GM19025 (cell line): ENCODE data around the gene KCNK6.
"Not testable (repeated sequence)": the region's sequence is repeated elsewhere in the genome, so short reads cannot be mapped to it uniquely, and the experiment has no call there.

Source experiments
- ATAC-seq: cut with Tn5 transposase; IDR thresholded peaks from one replicate; pipeline ENCODE4 v1.9.1; 2021; ENCODE audit warnings: mild to moderate bottlenecking, low read depth, moderate library complexity; ENCODE audit not compliant: unreplicated experiment

Gene KCNK6

DNA sequence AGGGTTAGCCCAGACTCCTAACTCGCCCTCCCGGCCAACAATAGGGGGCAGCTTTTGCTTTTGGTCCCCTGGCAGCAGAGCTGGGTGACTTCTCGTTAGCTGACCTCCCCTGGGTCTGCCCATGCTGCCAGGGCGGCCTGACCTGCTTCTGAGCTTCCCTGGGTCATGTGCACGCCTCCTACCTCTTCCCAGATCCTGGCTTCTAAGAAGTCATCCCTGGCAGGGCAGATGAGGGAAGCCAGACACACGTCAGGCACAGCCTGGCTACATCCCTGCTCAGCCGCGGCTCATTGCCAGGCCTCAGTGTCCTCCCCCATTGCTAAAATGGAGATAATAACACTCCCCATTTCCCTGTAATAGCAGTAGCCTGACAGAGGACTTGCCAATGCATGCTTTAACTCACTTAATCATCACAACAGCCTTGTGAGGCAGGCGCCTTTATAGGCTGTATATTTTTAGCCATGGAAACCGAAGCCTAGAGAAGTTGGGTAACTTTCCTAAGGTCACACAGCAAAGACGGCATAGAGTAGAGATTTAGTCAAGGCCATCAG lies 2.1 kb downstream of the KCNK6 start:
- no peak for ATAC-seq

DNA sequence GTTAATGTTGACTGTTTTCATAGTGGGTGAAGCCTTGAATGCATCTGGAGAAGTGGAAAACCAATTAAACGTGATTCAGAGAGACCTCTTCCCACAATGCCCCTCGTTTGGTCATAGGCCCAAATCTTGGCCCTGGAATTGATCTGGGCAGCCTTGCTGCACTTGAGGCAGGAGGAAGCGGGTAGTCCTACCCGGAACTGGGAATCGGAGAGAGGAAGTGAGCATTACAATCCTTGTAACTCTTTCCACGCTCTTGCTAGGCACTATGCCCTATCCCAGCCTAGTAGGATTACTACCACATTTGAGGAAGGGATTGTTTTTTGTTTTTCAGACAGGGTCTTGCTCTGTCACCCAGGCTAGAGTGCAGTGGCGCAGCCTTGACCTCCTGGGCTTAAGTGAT lies 3.6 kb downstream of the KCNK6 start:
- ATAC-seq: no peak

DNA sequence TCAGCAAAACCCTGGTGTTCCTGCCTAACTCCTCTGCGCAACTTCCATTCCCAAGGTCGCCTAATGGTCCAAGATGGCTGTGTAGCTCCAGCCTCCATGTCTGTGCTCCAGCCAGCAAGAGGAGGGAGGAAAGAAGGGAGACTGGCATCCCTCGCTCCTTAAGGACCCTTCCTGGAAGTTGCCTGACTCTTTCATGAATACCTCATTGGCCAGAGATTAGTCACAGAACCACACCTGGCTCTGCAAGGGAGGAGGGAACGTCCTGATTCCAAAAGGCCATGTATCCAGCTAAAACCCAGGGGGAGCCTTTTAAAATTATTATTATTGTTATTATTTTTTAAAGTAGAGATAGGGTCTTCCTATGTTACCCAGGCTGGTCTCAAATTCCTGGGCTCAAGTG lies 4.8 kb downstream of the KCNK6 start:
- ATAC-seq: no peak

DNA sequence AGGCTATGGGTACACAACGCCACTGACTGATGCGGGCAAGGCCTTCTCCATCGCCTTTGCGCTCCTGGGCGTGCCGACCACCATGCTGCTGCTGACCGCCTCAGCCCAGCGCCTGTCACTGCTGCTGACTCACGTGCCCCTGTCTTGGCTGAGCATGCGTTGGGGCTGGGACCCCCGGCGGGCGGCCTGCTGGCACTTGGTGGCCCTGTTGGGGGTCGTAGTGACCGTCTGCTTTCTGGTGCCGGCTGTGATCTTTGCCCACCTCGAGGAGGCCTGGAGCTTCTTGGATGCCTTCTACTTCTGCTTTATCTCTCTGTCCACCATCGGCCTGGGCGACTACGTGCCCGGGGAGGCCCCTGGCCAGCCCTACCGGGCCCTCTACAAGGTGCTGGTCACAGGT lies 6.9 kb downstream of the KCNK6 start:
- ATAC-seq: no peak

DNA sequence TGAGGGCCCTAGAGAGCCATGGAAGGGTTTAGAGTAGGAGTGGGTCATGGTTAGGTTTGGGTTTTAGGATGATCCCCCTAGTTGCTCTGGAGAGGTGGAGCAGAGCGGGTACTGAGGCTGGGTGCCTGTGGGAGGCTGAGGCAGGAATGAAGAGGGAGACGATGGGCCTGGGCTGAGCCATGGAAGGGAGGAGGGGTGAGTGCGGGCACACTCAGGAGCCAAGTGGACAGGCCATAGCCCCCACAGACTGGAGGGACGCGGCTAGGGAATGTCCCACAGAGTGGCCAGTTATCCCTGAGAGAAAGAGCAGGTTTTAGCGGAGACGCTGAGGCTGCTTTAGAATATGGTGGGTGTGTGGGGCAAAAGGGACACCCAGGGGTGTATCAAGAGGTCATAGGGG lies 10.0 kb downstream of the KCNK6 start:
- ATAC-seq: no peak

DNA sequence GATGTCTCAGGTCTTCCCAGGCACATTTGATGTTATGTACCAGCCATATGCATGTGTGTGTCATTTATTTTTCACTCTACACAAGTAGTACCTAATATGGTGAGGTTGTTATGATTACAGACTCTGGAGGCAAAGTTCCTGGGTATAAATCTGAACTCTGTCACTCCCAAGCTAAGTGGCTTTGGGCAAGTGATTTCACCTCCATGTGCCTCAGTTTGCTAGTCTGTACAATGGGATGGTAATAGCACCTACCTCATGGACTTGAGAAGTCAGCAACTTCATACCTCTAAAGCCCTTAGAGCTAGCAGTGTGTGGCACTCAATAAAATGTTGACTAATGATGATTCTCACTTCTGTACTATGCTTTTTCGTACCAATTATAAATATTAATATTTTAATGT lies 12.1 kb downstream of the KCNK6 start:
- no peak for ATAC-seq

DNA sequence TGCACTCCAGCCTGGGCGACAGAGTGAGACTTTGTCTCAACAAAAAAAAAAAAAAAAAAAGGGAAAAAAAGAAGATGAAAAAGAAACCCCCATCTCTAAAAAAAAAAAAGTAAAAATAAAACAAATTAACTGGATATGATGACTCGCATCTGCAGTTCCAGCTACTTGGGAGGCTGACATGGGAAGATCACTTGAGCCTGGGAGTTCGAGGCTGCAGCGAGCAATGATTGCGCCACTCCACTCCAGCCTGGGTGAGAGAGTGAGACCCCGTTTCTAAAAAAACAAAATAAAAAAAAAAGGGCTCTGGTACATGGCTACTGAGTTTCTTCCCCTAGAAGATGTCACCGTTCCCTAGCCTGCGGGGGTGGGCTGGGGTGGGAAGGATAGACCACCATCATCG lies 13.6 kb downstream of the KCNK6 start:
- no peak for ATAC-seq

DNA sequence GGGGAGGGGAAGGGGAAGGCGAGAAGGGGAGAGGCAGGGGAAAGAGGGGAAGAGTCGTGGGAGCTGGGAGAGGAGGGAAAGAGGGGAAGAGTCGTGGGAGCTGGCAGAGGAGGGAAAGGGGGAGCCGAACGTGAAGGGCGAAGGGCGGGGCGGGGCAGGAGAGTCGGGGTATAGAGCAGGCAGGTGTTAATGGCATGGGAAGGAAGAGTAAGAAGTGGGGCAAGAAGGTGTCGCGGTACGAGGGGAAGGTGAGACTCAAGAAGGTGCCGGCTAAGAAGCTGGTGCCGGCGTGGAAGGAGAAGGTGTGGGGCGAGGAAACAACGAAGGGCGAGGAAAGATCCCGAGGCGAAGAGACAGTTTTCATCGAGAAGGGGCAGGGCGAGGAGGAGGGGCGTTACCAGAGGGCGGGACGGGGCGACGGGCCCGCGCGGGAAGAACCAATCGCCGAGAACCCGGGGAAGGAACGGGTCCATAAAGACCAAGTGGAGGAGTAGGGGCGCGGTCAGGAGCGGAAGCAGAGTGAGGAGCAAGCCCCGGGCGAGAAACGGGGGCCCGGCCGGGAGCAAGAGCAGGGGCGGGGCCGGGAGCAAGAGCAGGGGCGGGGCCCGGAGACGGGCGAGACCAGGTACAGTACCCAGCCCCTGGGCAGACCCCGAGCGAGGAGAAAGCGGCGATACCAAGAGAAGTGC lies 16.4 kb downstream of the KCNK6 start:
- peak; percentile 56 for ATAC-seq

DNA sequence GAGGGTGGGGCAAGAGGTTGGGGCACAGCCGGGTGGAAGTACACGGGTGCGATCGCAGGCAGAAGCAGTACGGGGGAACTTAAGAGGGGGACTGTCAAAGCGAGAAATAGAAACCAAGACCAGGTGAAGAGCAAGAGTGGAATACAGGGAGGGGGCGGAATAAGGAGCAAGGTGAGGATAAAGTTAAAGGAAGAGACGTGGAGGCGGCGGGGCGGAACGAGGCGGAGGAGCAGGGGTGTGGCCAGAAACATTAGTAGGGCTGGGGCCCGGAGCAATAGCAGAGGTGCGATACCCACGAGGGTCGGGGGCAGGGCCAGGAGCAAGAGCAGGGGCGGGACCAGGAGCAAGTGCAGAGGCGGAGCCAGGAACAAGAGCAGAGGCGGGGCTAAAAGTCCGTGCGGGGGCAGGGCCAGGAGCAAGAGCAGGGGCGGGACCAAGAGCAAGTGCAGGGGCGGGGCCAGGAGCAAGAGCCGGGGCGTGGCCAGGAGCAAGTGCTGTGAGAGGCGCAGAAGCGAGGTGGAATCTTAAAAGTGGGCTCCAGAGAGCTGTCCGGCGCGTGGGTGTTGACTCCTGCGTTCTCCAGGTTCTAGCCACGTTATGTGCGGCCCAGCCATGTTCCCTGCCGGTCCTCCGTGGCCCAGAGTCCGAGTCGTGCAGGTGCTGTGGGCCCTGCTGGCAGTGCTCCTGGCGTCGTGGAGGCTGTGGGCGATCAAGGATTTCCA lies 17.2 kb downstream of the KCNK6 start:
- peak; percentile 42 for ATAC-seq

DNA sequence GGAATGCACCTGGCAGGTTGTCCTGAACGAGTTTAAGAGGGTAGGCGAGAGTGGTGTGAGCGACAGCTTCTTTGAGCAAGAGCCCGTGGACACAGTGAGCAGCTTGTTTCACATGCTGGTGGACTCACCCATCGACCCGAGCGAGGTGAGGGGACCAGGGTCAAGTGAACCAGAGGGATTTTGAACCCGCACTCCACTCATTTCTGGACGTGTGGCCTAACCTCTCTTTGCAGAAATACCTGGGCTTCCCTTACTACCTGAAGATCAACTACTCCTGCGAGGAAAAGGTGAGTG lies 17.7 kb downstream of the KCNK6 start:
- no peak for ATAC-seq

DNA sequence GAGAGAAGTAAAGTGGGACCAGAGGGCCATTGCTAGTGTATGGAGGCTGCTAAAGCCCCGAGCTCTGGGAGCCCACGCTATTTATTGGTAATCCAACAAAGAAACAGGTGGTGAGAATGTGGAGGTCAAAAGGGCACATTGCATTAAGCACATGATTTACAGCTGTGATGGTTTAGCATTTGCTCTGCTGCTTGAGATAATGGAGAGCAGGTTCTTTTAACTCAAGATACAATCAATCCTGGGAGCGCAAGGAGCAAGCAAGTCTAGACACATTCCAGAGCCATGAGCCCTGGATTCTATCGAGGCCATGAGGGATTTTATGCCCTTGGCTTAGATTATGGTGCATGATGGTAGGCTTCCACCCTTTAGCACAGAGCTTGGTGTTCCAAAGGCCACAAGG lies 19.4 kb downstream of the KCNK6 start:
- not testable (repeated sequence) for ATAC-seq

DNA sequence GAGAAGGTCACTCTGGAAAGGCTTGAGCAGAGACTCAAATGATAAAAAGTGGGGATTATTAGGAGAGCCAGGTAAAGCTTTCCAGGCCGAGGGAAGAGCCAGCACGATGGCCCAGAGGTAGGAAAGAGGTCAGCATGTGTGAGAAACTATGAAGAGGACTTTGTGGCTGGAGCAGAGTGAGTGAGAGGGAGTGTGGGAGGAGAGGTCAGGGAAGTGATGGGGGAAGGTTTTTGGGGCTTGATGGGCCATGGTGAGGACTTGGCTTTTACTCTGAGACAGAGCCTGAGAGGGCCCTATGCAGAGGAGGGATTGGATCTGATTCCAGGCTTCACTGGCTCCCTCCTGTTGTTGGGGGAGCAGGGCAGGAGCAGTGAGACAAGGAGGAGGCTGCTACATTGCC lies 21.3 kb downstream of the KCNK6 start:
- ATAC-seq: no peak

DNA sequence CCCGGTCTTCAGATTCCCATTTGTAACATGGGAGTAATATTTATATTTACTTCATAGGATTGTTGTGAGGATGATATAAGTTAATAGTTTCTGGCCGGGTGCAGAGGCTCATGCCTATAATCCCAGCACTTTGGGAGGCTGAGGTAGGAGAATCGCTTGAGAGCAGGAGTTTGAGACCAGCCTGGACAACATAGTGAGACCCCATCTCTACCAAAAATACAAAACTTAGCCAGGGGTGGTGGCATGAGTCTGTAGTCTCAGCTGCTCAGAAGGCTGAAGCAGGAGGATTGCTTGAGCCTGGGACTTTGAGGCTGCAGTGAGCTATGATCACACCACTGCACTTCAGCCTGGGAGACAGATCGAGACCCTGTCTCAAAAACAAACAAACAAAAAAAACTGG lies 27.2 kb downstream of the KCNK6 start:
- no peak for ATAC-seq

DNA sequence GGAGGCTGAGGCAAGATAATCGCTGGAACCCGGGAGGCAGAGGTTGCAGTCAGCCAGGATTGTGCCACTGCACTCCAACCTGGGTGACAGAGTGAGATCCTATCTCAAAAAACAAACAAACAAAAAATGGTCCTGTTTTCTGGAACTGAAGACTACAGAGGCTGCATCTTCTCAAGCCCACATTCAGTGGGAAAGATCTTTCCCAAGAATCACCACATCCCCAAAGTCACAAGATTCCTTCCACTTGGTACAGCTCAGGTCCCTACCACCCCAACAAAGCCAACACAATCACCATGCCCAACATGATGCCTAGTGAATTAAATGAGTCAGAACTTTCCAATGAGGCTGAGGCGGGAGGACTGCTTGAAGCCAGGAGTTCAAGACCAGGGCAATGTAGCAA lies 31.2 kb downstream of the KCNK6 start:
- ATAC-seq: no peak

DNA sequence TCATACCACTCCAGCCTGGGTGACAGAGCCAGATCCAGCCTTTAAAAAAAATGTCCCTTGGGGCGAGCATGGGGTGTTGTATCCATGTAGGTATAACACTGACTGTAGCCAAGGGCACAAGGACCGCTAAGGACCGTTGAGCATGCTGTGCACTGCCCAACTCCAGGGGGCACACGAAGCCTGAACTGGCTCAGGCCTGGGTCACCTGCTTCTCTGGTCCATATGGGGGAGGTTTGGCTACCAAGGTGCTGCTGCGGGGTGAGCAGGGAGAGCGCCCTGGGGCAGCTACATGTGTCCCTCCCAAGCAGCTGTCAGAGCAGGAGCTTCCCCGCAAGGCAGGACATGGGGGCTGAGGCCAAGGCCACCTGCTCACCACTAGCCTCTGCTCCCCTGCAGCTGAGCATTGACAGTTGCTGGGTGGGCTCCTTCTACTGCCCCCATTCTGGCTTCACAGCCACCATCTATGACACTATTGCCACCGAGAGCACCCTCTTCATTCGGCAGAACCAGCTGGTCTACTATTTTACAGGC lies 32.3 kb downstream of the KCNK6 start:
- ATAC-seq: no peak

DNA sequence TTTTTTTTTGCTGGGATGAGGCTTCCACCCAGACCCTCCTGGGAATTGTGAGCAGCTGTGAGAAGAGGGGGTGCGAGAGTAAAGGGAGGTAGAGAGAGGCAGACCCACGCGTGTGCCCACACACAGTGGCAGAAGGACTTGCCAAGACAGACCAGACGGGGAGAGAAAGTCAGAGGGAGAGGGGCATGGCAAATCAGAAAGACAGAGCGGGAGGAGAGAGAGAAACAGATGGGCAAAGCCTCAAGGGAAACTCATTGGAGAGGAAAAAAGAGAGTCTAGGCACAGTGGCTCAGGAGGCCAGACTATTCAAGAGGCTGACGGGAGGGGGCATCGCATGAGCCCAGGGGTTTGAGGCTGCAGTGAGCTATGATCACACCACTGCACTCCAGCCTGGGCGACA lies 33.0 kb downstream of the KCNK6 start:
- no peak for ATAC-seq

DNA sequence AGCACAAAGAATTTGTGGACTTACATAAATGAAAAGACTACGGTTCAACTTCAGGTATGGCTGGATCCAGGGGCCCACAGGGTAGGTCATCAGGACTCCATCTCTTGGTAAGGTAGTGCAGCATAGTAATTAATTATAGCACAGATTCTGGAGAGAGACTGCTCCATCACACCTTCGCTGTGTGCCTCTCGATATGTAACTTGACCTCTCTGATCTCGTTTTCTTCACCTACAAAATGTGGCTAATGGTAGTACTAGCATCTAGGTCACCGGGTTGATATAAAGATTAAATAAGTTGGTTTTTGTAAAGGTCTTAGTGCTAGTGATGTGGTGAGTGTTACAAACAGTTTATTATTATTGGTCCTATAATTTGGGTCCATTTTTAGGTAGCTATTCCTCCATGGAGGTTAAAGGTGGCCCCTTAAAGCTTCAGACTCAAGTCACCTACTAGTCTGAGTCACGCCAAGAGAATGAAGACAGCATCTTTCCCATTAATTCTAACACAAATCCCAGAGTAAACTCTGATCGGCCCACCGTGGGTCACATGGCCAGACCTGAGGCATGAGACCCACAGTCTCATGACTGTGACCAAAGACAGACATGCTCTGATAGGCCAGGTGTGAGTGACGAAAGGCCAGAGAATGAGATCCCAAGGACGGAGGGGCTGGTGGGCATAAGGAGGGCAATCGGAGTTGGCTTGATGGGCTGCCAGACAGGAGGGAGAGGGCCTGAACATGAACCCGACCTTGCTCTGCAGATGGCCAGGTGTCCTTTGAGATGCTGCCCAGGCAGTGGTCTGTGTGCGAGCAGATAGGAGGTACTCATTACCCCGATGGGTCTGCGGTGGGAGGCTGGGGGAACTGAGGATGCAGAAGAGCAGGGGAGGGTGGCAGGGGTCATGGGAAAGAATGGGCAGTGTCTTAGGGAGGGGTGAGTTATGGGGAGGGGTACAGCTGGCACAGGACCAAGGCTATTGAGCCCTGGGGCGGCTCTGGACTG lies 36.4 kb downstream of the KCNK6 start:
- no peak for ATAC-seq

DNA sequence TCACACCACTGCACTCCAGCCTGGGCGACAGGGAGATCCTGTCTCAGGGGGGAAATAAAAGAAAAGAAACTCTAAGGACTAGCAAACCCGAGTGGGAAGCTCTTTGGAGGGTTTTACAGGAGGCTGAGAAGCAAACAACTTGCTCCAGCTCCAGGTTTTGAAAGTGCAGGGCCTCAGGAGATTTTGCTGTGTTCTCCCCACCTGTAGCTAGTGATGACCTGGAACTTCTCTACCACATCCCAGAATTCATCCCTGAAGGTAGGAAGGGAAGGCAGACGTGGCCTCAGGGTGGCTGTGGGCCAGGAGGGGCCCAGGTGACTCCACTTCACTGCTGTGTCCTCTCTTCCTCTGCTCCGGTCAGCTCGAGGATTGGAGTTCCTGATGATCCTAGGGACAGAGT lies 38.4 kb downstream of the KCNK6 start:
- ATAC-seq: no peak

DNA sequence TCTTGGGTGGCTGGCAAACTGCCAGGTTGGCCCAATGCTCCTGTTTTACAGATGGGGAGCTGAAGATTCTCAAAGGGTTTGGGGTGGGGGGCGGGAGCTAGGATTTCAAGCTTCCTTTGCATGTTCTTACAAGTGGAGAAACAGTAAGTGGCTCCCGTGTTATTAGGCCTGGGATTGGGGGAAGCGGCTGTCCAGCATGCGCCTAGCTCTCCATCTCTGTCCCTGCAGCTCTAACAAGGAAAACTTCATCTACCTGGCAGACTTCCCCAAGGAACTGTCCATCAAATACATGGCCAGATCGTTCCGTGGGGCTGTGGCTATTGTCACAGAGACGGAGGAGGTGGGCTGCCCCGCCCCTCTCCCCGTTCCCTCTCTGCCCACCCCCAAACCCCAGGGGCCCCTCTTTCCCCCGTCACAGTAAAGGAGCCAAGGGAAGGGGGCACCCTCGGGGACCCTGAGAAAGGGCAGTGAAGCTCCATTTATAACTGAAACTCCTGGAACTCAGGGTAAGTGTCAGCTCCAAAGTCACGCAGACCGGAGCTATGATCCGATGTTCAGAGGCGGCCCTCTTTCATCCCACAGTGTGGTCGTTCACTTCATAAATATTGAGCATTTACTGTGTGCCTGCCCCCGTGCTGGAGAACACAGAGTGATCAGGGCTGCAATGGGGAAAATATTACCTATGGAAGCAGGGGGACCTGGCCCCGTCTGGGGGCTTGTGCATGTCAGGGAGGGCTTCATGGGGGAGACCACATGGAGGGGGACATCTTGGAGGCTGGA lies 39.8 kb downstream of the KCNK6 start:
- no peak for ATAC-seq

DNA sequence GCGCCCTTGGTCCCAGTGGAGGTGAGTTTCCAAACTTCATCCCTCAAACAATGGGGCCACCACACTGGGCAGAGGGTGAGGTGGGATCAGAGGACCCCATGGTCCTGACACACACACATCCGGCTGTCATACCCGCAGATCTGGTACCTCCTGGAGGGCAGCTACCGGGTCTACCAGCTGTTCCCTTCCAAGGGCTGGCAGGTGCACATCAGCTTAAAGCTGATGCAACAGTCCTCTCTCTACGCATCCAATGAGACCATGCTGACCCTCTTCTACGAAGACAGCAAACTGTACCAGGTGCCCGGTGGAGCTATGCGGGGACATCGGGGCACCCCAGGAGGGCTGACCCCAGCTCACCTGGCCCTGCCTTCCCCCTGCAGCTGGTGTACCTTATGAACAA lies 40.7 kb downstream of the KCNK6 start:
- no peak for ATAC-seq
